HepG2 (cell line): Measurements from ENCODE around the gene COMMD4. TPM values are rescaled to one million over a fixed set of nuclear protein-coding genes. Genes with fewer than 3 reads are reported as not detected.

Source experiments
- ARID2 ChIP-seq: sonication (generic); formaldehyde crosslinking; IDR thresholded peaks from 2 replicates; pipeline ENCODE4 v1.8.1; 2022; ENCODE audit warnings: mild to moderate bottlenecking, missing genetic modification reagents, borderline replicate concordance
- ATF3 ChIP-seq: sonication (generic); formaldehyde crosslinking; IDR thresholded peaks from 2 replicates; pipeline ENCODE4 v1.4.0; 2020; ENCODE audit warnings: missing genetic modification reagents
- DMAP1 ChIP-seq: IDR thresholded peaks from 2 replicates; pipeline ENCODE4 v1.6.1; 2016
- FOSL1 ChIP-seq: sonication (generic); formaldehyde crosslinking; IDR thresholded peaks from 2 replicates; pipeline ENCODE4 v1.9.0; 2021; ENCODE audit warnings: missing genetic modification reagents, borderline replicate concordance
- GLMP ChIP-seq: sonication (generic); formaldehyde crosslinking; IDR thresholded peaks from 2 replicates; pipeline ENCODE4 v1.9.0; 2021; ENCODE audit warnings: missing genetic modification reagents, mild to moderate bottlenecking, borderline replicate concordance
- GPN1 ChIP-seq: sonication (generic); formaldehyde crosslinking; IDR thresholded peaks from 2 replicates; pipeline ENCODE4 v1.5.1; 2020; ENCODE audit warnings: missing genetic modification reagents, borderline replicate concordance
- HES4 ChIP-seq: sonication (generic); formaldehyde crosslinking; IDR thresholded peaks from 2 replicates; pipeline ENCODE4 v1.9.0; 2021; ENCODE audit warnings: mild to moderate bottlenecking, missing genetic modification reagents, borderline replicate concordance
- KLF11 ChIP-seq: IDR thresholded peaks from 2 replicates; pipeline ENCODE4 v1.6.1; 2016; ENCODE audit warnings: missing compliant biosample characterization
- MLX ChIP-seq: IDR thresholded peaks from 2 replicates; pipeline ENCODE4 v1.6.1; 2016
- MXI1 ChIP-seq: IDR thresholded peaks from 3 replicates; pipeline ENCODE4 v1.6.1; 2012; ENCODE audit warnings: low read depth, low read length, inconsistent platforms, borderline replicate concordance
- NAIF1 ChIP-seq: sonication (generic); formaldehyde crosslinking; IDR thresholded peaks from 2 replicates; pipeline ENCODE4 v1.5.0; 2020; ENCODE audit warnings: mild to moderate bottlenecking, missing genetic modification reagents, borderline replicate concordance
- NCOR1 ChIP-seq: fragments of 200-600 bp; sonication (generic); IDR thresholded peaks from 2 replicates; pipeline ENCODE4 v1.7.0; 2017; ENCODE audit warnings: antibody characterized with exemption, low read length, borderline replicate concordance
- NFKBIZ ChIP-seq: IDR thresholded peaks from 2 replicates; pipeline ENCODE4 v1.6.1; 2018; ENCODE audit warnings: missing genetic modification reagents, missing compliant biosample characterization
- PAX8 ChIP-seq: sonication (generic); formaldehyde crosslinking; IDR thresholded peaks from 2 replicates; pipeline ENCODE4 v1.8.0; 2022; ENCODE audit warnings: mild to moderate bottlenecking, missing genetic modification reagents, borderline replicate concordance
- SIN3A ChIP-seq: IDR thresholded peaks from 2 replicates; pipeline ENCODE4 v1.6.1; 2011; ENCODE audit warnings: low read depth, mild to moderate bottlenecking, control low read depth, low read length, borderline replicate concordance
- SMAD9 ChIP-seq: sonication (generic); formaldehyde crosslinking; IDR thresholded peaks from 2 replicates; pipeline ENCODE4 v1.5.1; 2020; ENCODE audit warnings: mild to moderate bottlenecking, missing genetic modification reagents
- SMARCC2 ChIP-seq: fragments of 450-650 bp; IDR thresholded peaks from 2 replicates; pipeline ENCODE4 v1.6.1; 2017; ENCODE audit warnings: antibody characterized with exemption, mild to moderate bottlenecking
- ZC3H13 ChIP-seq: sonication (generic); formaldehyde crosslinking; IDR thresholded peaks from 2 replicates; pipeline ENCODE4 v1.8.1; 2023; ENCODE audit warnings: mild to moderate bottlenecking, missing genetic modification reagents, moderate library complexity
- ZNF253 ChIP-seq: sonication (generic); formaldehyde crosslinking; IDR thresholded peaks from 2 replicates; pipeline ENCODE4 v1.8.0; 2022; ENCODE audit warnings: mild to moderate bottlenecking, missing genetic modification reagents, borderline replicate concordance
- ZNF329 ChIP-seq: sonication (generic); formaldehyde crosslinking; IDR thresholded peaks from 2 replicates; pipeline ENCODE4 v1.9.0; 2021; ENCODE audit warnings: low read depth, mild to moderate bottlenecking, missing genetic modification reagents
- ZNF367 ChIP-seq: sonication (generic); formaldehyde crosslinking; IDR thresholded peaks from 2 replicates; pipeline ENCODE4 v1.4.0; 2020; ENCODE audit warnings: missing genetic modification reagents, borderline replicate concordance
- ZNF430 ChIP-seq: sonication (generic); formaldehyde crosslinking; IDR thresholded peaks from 2 replicates; pipeline ENCODE4 v1.9.0; 2021; ENCODE audit warnings: mild to moderate bottlenecking, missing genetic modification reagents
- ZNF552 ChIP-seq: sonication (generic); formaldehyde crosslinking; IDR thresholded peaks from 2 replicates; pipeline ENCODE4 v1.9.0; 2022; ENCODE audit warnings: missing genetic modification reagents, mild to moderate bottlenecking, borderline replicate concordance
- ZNF619 ChIP-seq: sonication (generic); formaldehyde crosslinking; IDR thresholded peaks from 2 replicates; pipeline ENCODE4 v1.4.0; 2020; ENCODE audit warnings: mild to moderate bottlenecking, missing genetic modification reagents
- ZNF672 ChIP-seq: sonication (generic); formaldehyde crosslinking; IDR thresholded peaks from 2 replicates; pipeline ENCODE4 v1.8.1; 2022; ENCODE audit warnings: missing genetic modification reagents
- ZNF772 ChIP-seq: sonication (generic); formaldehyde crosslinking; IDR thresholded peaks from 2 replicates; pipeline ENCODE4 v1.5.0; 2020; ENCODE audit warnings: mild to moderate bottlenecking, missing genetic modification reagents
- ZNF784 ChIP-seq: sonication (generic); formaldehyde crosslinking; IDR thresholded peaks from 2 replicates; pipeline ENCODE4 v1.5.1; 2020; ENCODE audit warnings: missing genetic modification reagents, mild to moderate bottlenecking, borderline replicate concordance
- ZNF816 ChIP-seq: sonication (generic); formaldehyde crosslinking; IDR thresholded peaks from 2 replicates; pipeline ENCODE4 v1.8.0; 2022; ENCODE audit warnings: missing genetic modification reagents, mild to moderate bottlenecking, borderline replicate concordance
- polyA plus RNA-seq, 8 experiments: library from polyadenylated mRNA; depleted of rRNA in 3 of 8; stranded (reverse) in 7 of 8; unstranded in 1 of 8; fragments of >200 nt; fragmentation: Illumina TruSeq in 4 of 8; extraction: Trizol in 4 of 8; gene quantifications; 2 replicates each; pipeline versions ENCODE4 v1.2.1 to v1.2.3, GENCODE V29; 2011 to 2016; ENCODE audit warnings: low read depth in 4 of 8, missing spikeins in 1 of 8, mixed read lengths in 1 of 8; ENCODE audit not compliant: insufficient read depth in 1 of 8
- total RNA-seq, 5 experiments: library from RNA; depleted of rRNA; stranded (reverse); fragments of >200 nt; fragmentation: Illumina TruSeq; extraction: Trizol; gene quantifications; 2 replicates each; pipeline ENCODE4 v1.2.3, GENCODE V29; 2016; ENCODE audit warnings: low read depth in 1 of 5
- TF ChIP-seq, protein P1 (sequence below): sonication (generic); formaldehyde crosslinking; IDR thresholded peaks from 2 replicates; pipeline ENCODE4 v1.4.0; 2020; ENCODE audit warnings: missing genetic modification reagents

The COMMD4 gene
- total and polyA plus RNA-seq, 2 of the 13 experiments (the other 11 are each of a cell fraction or from before 2014, with no cell fraction given), result 45.8 to 89.9 TPM

- TF ChIP-seq ZNF430 (0 out of 2 replicates have a peak, but pooled peaks have one; percentile 21), NAIF1 (peak; percentile 6; the same call in 1 of the 2 replicates), SMARCC2 (no peak), ZNF619 (CRISPR knock-in tag) (no peak), ZNF253 (CRISPR knock-in tag) (no peak), ARID2 (CRISPR knock-in tag) (no peak), SIN3A (peak; percentile 34; the same call in 1 of the 2 replicates), FOSL1 (no peak), PAX8 (CRISPR knock-in tag) (no peak), ZNF784 (CRISPR knock-in tag) (0 out of 2 replicates have a peak, but pooled peaks have one; percentile 9), ZNF552 (CRISPR knock-in tag) (no peak), ZNF329 (CRISPR knock-in tag) (no peak), ZNF816 (CRISPR knock-in tag) (0 out of 2 replicates have a peak, but pooled peaks have one; percentile 56), KLF11 (peak; percentile 5; the same call in 1 of the 2 replicates), ZNF367 (0 out of 2 replicates have a peak, but pooled peaks have one; percentile 60), GPN1 (CRISPR knock-in tag) (no peak), GLMP (no peak), MXI1 (peak; percentile 95), ZNF772 (no peak), ATF3 (no peak), SMAD9 (CRISPR knock-in tag) (no peak), DMAP1 (CRISPR knock-in tag) (peak; percentile 6; the same call in 1 of the 2 replicates), NCOR1 (peak; percentile 94), ZC3H13 (CRISPR knock-in tag) (peak; percentile 69), ZNF672 (no peak), MLX (CRISPR knock-in tag) (no peak), HES4 (CRISPR knock-in tag) (no peak), NFKBIZ (CRISPR knock-in tag) (no peak)
- TF ChIP-seq, protein P1, sequence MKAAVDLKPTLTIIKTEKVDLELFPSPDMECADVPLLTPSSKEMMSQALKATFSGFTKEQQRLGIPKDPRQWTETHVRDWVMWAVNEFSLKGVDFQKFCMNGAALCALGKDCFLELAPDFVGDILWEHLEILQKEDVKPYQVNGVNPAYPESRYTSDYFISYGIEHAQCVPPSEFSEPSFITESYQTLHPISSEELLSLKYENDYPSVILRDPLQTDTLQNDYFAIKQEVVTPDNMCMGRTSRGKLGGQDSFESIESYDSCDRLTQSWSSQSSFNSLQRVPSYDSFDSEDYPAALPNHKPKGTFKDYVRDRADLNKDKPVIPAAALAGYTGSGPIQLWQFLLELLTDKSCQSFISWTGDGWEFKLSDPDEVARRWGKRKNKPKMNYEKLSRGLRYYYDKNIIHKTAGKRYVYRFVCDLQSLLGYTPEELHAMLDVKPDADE (CRISPR knock-in tag), result no peak
These were observed 32.9 kb downstream of the COMMD4 start (continued) for GRCh38 chr15:75368689-75369239.
